ENCODE results near the gene RBPJ. TPM values are rescaled to one million over a fixed set of nuclear protein-coding genes. Genes with fewer than 3 reads are reported as not detected.

Gene RBPJ
- total RNA-seq, 1 donor from 2014 or later, result 51.4 TPM

GRCh38 chr4:26300314-26301307 lies 20.2 kb upstream of the RBPJ start:
- no peak overlapping the region for H3K27ac Mint-ChIP-seq
- intact Hi-C loops (cut with micrococcal nuclease), result no loop called here
- H3K27me3 Mint-ChIP-seq, result no peaks in the 10 kb centered on the region
- no peak overlapping the region for H3K4me3 Mint-ChIP-seq
- no peaks in the 10 kb centered on the region for H3K9me3 Mint-ChIP-seq
- TF ChIP-seq, protein P1, sequence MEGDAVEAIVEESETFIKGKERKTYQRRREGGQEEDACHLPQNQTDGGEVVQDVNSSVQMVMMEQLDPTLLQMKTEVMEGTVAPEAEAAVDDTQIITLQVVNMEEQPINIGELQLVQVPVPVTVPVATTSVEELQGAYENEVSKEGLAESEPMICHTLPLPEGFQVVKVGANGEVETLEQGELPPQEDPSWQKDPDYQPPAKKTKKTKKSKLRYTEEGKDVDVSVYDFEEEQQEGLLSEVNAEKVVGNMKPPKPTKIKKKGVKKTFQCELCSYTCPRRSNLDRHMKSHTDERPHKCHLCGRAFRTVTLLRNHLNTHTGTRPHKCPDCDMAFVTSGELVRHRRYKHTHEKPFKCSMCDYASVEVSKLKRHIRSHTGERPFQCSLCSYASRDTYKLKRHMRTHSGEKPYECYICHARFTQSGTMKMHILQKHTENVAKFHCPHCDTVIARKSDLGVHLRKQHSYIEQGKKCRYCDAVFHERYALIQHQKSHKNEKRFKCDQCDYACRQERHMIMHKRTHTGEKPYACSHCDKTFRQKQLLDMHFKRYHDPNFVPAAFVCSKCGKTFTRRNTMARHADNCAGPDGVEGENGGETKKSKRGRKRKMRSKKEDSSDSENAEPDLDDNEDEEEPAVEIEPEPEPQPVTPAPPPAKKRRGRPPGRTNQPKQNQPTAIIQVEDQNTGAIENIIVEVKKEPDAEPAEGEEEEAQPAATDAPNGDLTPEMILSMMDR (IDR thresholded peaks at IDR 0.05), result no peak
- POLR2A ChIA-PET, result no interaction called here
- DNase-seq (no peak), ATAC-seq (ENCODE audit: low read depth) (no peak)
- no peaks in the 10 kb centered on the region for H3K36me3 Mint-ChIP-seq (ENCODE audit: low read depth)
- no peaks in the 10 kb centered on the region for H3K4me1 Mint-ChIP-seq
- CTCF ChIA-PET, result no interaction called here

GRCh38 chr4:26302031-26302899 lies 18.5 kb upstream of the RBPJ start:
- Mint-ChIP-seq H3K27me3 (no peaks in the 10 kb centered on the region), H3K36me3 (ENCODE audit: low read depth) (no peaks in the 10 kb centered on the region), H3K4me1 (no peaks in the 10 kb centered on the region), H3K9me3 (no peaks in the 10 kb centered on the region), H3K4me3 (no peak overlapping the region), H3K27ac (no peak overlapping the region)
- no peak for ATAC-seq (ENCODE audit: low read depth)
- POLR2A ChIA-PET, result interaction anchor here (0.6 to 0.7 kb wide), 2 partner anchors 9 to 12 kb away, joined by 4 to 5 read pairs; no protein-coding TSS in a partner anchor
- CTCF ChIA-PET, result no interaction called here
- intact Hi-C loops (cut with micrococcal nuclease), result no loop called here
- TF ChIP-seq, protein P1 (IDR thresholded peaks at IDR 0.05), result no peak
- no peak for DNase-seq

- POLR2A ChIA-PET, result interaction anchor here (0.6 kb wide), 2 partner anchors 13 to 60 kb away, joined by 3 to 5 read pairs; no protein-coding TSS in a partner anchor
Observed at GRCh38 chr4:26303008-26303407, 17.8 kb upstream of the RBPJ start.

GRCh38 chr4:26307037-26307800 lies 13.6 kb upstream of the RBPJ start:
- ATAC-seq (ENCODE audit: low read depth), result no peak
- peaks cover 6% of the 10 kb centered on the region for H3K4me1 Mint-ChIP-seq
- no peaks in the 10 kb centered on the region for H3K9me3 Mint-ChIP-seq
- ChIA-PET CTCF (no interaction called here), POLR2A (no interaction called here)
- no peak overlapping the region for H3K27ac Mint-ChIP-seq
- H3K27me3 Mint-ChIP-seq, result no peaks in the 10 kb centered on the region
- no peaks in the 10 kb centered on the region for H3K36me3 Mint-ChIP-seq (ENCODE audit: low read depth)
- DNase-seq, result no peak
- intact Hi-C loops (cut with micrococcal nuclease), result no loop called here
- no peak overlapping the region for H3K4me3 Mint-ChIP-seq
- TF ChIP-seq, protein P1 (IDR thresholded peaks at IDR 0.05), result no peak

More at GRCh38 chr4:26303008-26303407, 17.8 kb upstream of the RBPJ start:
- Mint-ChIP-seq H3K27ac (no peak overlapping the region), H3K27me3 (no peaks in the 10 kb centered on the region), H3K9me3 (no peaks in the 10 kb centered on the region), H3K4me1 (no peaks in the 10 kb centered on the region), H3K4me3 (no peak overlapping the region), H3K36me3 (ENCODE audit: low read depth) (no peaks in the 10 kb centered on the region)
- DNase-seq, result no peak
- intact Hi-C loops (cut with micrococcal nuclease), result no loop called here
- CTCF ChIA-PET, result no interaction called here
- no peak for ATAC-seq (ENCODE audit: low read depth)
- TF ChIP-seq, protein P1 (IDR thresholded peaks at IDR 0.05), result no peak
